Amniotic epithelial cell (primary cell): Measurements from ENCODE around the gene TMEM212.
"Not testable (repeated sequence)": the region's sequence is repeated elsewhere in the genome, so short reads cannot be mapped to it uniquely, and the experiment has no call there.

ENCODE experiments used
- DNase-seq: peaks from one replicate; pipeline ENCODE4 v3.0.0-alpha.2; 2010; ENCODE audit warnings: low read depth

Gene TMEM212

DNA sequence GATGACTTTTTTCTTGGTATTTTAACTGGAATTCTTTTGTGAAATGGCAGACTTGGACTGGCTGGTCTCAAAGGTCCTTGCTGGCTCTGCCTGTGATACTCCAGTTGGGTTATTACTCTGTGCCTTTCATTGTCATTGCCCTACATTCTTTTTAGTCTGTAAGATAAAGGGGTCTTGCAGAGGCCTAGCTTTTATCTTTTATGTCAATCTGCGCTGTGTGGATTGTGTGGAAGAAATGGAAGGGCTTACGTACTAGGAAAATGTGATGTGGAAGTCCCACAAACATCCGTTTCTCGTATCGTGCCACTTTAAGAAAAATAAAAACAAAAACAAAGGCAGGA, 8.7 kb upstream of the TMEM212 start:
- no peak for DNase-seq

DNA sequence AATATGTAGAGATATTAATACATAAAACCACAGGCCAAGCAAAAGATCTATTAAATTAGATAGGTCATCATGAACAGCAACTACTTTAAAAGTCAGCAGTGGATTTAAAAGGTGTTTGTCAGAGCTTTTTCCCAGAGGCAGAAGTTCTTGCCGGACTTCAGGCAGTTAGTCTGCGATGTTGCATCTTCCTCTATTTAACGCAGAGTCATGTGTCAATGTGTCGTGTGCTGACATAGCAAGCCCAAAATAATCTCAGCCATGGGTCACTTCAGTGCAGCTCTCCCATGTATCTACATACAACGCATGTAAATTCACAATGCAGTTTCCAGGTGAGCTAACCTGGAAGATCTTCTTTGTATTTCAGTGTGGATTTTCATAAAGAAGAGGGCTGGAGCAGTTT, 8.0 kb upstream of the TMEM212 start:
- no peak for DNase-seq

DNA sequence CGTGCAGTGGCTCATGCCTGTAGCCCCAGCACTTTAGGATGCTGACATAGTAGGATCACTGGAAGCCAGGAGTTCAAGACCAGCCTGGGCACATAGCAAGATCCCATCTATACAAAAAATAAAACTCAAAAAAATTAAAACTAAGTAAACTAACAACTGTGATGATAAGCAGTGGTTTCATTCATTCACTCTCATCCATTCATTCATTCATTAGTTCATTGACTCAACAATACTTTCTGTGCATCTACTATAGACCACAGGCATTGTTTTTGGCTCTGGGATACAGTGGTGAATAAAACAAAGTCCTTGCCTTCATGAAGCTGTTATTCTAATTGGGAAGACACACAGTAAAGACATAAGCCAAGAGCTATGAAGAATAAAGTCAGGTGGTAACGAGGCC, 7.5 kb upstream of the TMEM212 start:
- DNase-seq = no peak

DNA sequence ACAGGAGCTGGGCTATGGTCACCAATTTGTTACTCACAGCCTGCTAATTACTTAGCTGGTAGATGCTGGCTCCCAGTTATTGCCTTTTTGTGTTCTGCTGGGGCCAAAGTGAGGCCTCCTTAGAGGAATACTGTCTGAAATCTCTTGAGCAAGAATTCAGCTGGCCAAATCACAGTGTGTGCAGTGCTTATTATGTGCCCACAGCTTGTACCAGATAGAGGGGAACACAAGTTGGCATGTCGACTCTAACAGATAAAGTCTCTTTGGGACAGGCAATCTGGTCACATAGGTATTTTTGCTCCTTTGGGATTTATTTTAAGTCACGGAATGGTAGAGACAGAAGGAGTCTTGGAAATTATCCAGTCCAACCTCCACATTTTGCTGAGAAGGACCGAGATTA, 6.3 kb upstream of the TMEM212 start:
- no peak for DNase-seq

DNA sequence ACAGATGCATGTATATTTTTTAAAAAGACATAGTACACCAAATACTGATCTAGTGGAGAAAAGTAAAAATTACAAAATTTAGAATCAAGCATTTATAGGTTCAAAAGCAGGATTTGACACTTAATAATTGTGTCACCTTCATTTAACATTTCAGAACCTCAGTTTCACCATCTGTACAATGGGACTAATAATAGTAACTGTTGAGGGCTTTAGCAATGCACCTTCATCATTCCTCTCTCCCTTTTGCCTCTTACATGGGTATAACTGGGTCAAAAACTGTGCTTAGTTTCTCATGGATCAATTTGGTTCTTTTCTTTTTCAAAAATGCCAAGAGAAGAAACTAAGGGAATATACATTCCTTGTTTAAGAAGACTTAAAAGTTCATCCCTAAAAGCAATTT, 5.5 kb upstream of the TMEM212 start:
- DNase-seq = no peak

DNA sequence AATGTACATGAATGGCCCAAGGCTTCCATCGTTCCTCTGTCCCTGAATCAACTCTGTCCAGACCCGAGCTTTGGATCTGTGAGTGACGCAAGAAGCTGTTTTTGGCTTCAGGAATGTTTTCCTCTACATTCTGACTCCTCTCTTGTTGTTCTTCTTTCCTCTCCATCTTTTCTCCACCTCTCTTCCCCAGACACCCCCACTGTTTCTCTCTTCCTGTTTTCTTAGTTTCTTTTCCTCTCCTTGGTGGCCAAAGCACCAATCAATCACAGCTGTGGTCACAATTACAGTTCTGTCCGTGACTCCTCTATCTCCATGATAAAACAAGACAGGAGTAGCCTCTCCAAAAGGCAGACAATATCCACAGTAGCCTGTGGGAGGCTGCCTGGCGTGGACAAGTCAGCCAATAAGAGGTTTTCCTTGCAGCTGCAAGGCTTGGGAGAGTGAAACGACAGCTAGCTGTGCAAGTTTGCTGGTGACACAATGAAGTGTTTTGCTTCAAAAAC, 4.9 kb upstream of the TMEM212 start:
- peak; percentile 90 for DNase-seq

DNA sequence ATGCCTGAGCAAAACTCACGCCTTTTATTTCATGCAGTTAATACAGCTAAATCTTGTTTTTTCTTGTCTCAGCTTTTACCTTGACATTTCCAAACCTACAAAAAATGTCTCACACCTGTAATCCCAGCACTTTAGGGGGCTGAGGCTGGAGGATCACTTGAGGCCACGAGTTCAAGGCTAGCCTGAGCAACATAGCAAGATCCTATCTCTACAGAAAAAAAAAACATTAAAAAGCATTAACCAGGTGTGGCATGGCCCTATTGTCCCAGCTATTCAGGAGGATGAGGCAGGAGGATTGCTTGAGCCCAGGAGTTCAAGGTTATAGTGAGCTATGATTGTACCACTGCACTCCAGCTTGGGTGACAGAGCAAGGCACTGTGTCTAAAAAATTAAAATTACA, 3.9 kb upstream of the TMEM212 start:
- no peak for DNase-seq

DNA sequence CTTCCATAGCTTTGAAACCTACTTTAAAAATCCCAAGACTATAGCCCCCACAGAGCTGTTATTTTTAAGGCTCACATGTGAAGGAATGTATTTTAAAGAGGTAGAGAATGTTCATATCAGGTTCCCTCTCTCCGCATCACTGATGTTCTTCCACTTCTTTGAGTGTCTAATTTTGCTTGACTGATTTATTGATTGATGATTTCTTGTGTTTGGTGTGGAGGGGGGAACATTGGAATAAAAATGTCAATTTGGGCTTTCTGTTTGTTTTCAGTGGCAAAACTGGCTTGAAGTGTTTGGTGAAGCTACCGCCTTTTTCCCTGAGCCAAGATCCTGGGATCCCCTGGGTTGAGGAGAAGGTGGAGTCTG, 2.7 kb upstream of the TMEM212 start:
- no peak for DNase-seq

DNA sequence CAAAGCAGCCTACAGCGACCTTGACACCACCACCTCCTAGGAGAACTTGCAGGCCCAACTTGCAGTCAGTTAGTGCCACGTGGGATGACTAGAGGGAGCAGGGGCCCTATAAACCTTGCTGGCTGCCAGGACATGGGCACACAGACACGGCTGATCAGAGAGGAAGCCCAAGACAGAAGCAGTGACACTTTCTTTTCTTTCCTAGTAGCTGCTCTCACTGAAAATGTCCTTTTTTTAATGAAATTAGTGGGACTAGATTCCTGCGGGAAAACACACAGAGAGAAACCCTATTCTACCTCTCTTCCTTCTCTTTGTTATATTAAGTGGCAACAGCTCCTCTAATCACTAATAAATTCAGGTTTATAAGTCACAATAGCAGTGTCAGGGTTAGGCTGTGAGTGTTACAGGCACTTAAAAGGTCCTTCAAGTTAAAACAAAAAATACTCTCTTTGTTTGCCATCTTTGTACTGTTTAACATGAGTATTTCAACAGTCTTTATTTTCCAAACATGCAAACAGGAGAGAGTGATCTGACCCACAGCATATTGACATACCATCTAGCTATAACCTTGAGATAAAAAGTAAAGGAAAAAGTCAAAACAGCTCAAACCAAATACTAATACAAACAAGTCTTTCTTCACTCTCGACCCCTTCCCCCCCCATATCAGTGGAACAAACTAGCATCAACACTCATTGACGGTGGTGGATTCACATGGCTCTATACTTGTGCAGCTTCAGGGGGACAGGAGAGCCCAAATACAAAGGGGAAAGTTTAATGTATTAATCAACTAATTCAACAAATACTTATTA, 2.1 kb upstream of the TMEM212 start:
- no peak for DNase-seq

DNA sequence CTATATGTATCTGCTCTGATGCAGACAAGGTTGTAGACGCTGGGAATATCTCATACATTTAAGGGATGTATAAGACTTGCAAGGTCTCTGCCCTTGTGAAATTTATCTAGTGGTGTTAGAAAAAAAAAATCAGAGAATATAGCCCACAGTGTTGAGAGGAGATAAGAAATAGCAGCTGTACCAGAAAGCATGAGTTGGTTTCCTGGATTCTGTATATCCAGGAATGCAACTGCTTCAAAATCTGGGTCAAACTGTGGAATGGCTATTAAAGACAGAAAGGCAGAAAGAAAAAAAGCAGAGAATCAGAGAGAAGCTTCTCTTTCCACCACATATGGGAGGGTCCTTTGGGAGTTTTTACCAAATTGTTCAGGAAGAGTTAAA, 1.5 kb upstream of the TMEM212 start:
- DNase-seq = peak; percentile 92

DNA sequence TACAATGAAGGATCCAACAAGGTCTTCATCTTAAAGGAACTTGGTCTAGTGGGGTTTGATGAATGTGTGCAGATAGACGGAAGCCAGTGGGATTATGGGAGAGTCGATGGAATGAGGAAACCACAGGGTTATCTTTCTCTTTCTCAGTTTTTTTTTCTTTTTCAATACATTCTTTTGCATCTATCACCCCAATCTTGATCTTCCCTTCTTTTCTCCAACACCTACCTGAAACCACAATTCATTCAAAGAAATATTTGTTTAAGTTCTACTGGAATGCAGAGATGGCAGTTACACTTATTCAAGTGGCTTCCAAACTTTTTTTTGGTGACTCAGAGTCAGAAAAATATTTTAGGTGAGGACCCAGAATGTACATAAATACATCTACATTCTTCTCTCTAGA, 1.7 kb downstream of the TMEM212 start:
- no peak for DNase-seq

DNA sequence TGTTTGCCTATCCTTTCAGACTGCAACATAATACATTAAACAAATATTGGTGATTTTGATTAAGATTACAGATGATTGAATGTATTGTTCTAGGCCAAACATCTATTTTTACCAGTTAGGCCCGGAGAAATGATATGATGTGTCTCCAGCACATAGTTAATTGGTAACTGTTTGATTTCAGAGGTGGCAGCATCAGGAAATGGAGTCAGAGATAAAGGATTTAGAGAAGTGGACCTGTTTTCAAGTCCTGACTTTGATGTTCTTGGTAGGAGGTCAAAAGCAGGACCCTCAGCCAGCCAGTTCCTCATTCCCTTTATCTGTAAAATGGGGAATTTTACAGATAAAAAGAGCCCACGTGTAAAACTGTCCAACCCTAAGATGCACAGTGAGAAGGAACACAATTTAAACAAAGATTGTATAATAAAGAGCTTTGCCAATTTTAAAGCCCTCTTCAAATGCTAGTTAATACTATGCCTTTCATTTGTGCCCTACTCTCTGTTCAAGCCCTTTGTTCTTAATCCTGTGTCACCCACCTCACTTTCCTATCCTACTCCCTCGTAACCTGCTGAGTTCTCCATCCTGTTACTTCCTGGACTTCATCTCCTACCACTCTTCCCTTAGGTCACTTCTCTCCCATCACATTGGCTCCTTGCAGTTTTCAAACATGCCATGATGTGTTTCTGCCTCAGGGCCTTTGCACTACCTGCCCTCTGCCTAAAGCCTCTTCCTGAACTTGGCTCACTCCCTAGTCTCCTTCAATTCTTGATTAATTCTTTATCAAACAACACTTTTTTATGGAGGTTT, 2.5 kb downstream of the TMEM212 start:
- DNase-seq = no peak

DNA sequence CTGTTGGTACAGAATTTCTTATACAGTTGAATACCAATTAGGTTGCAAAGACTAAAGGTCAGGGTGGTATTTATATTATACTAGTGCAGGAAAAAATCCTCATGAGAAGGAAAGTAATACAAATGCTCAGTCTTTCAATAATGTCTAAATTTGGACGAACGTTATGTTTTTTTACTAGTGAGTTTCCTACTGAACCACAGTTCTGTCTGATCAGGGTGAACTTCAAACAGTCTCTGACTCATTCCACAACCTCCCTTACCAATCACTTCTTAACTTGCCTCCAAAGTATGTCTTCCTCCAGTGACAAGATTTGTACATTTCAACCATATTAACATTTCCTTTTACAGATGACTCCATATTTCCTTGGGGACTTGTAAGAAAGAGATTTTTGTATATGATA, 3.4 kb downstream of the TMEM212 start:
- no peak for DNase-seq

DNA sequence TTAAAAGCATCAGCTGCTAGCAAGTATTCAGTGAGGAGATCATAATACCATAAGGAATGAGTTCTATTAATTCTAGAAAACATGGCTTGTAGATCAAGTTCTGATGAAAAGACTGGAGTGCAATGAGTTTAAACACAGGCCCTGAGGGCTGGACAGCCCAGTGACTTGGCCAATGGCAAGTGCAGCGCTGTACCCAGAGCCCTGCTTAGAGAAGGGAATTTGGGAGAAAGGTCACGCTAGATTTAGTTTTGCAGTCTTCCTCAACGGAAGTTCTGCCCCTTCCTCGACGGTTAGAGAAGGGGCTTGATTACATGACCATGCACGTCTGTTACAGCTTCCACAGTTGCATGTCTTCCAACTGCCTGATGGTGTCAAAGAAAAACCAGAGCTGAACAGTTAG, 4.0 kb downstream of the TMEM212 start:
- DNase-seq = no peak

DNA sequence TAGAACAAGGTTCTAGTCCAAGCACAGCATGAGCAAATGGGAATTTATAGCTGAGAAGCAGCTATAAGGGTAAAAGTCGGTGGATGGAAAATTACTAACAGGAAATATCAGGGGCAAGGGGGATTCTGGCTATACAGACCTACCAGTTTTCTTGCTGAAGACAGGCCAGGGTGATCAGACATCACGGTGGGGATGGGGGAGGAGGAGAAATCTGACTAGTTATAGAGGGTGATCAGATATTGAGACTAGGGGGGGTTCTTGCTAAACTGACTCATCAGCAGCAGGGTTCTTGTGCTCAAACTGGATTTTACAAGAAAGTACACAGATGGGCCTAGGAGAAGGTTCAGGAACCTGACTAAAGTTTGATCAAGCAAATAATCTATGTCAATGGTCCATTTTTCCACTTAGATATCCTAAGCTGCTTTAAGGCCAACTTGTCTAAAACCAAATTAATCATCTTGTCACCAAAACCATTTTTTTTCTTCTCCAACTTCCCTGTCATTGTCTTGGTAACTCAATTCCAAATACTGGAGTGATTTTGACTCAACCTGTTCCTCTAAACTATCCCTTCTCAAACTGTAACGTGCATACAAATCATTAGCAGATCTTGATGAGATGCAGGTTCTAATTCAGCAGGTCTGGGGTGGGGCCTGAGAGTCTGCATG, 4.6 kb downstream of the TMEM212 start:
- DNase-seq = no peak

DNA sequence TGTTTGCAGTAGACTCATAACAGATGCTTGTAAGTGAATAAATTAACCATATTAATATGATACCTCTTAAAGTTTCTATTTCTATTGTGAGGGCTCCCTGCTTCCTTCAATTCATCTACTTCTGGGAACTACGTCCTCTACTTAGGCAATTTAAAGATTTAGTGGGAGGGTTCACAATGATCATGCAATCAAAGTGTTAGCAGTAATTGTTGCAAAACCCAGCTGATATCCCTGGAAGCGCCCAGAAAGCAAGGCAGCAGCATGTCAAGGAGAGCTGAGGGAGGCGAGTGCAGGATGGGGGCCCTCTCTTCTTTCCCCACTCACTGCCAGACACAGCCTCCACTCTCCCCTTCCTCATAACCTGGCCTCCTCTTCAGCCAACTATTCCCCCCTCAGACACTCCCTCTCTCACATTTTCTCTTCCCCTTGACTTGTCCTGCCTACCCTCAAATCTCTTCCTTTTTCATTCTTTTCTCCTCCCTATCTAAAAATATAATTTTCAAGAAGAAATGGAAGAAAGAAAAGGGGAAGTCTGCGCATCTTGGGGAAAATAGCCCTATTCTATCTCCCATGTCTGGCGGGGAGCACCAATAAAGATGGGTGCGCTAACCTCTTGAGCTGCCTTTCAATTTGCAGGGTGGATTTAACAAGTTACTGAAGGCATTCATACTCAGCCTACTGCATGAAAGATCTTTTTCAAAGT, 6.6 kb downstream of the TMEM212 start:
- DNase-seq = peak; percentile 64

DNA sequence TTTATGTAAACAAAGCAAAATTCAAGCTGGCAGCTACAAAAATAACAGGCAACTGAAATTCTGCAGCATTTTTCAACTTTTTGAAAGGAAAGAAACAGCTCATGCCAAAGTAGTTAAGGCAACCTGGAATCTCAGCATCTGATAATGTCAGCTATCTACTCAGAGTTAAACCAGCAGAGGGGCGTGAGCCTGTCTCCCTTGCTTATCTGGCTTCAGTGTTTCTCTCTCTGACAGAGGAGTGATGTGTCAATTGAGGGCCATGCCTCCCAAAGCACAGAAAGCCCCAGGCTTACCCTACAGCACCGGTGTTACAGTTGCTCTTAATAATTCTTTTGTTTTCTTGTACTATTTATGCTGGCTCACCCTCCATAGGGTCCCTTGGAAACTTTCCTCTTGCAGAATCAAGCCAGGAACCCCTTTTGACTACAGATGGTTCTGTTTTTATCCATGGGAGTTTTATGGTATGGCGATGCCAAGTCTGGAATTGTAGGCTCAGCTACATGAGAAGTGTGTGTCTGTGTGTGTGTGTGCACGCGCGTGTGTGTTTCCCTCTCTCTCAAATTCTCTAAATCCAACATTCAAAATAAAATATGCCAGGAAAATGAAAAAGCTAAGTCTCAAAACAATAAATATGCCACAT, 7.3 kb downstream of the TMEM212 start:
- DNase-seq = peak; percentile 50

DNA sequence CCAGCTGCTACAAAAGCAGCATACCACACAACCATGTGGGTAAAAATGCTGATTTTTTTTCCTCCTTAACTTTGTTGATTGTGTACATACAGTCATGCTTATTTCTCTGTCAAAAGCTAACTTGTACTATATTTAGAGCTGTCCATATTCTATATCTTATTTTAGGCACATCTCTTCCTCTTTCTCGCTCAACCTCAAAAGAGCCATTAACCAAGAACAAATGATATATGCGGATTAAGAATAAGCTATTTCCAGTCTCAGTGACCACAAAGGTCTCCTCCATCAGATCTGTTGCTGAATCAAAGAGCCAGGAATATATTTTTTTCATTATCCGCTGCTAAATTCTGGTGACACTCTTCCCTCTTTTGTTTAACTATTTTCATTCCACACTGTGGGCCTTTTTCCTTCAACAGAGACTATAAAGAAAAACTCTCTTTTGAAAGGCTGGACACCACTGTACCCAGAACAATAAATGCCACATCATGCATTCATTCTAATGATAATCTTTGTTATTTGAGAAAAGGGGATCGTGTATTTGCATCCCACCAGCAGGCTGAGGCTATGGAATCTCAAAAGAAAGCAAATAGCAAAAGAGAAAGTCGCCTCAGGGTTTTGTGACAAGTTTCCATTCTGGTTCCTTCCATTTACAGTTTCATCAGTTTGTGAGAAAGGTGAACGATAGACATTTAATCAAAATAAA, 8.0 kb downstream of the TMEM212 start:
- no peak for DNase-seq

DNA sequence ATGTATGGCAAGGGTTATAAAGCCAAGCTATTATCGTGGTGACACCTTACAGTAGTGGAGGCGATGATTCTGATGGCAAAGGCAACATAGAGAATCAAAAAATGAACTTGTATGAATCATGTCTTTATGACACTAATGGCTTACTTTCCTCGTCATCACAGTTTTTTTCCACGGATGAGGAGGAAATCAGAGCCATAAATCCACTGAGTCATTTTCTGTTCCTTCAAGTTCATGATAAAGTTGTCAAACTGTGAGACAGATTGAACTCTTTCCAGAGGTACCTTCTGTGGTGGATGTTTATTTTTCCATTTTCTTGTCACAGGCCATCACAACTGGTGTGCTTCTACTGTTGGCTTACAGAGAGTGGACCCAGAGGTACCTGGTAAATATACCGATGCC, 8.5 kb downstream of the TMEM212 start:
- peak; percentile 89 for DNase-seq

DNA sequence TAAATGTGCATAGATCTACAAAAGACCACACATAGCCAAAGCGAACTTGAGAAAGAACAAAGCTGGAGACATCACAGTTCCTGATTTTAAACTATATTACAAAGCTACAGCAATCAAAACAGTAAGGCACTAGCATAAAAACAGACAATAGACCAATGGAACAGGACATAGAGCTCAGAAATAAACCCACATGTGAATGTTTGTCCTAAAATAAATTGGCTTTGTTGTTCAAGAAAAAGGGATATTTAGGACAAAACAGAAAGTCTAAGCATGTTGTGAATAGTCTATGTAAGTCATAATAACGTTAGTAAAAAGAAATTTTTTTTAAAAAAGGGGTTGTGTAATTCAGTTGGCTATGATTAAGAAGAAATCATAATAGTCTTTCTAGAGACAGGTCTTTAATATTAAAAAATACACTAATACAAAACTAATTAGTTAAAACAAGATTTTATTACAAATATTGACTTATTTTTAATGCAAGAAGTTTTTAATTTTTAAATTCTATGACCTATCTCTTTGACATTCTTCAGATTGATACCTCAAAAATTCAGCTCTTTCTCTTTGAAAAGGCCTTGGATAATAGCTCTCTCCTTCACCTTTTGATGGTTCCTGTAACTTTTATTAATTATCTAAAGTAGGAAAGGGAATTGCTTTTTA, 11.6 kb downstream of the TMEM212 start:
- DNase-seq = no peak

DNA sequence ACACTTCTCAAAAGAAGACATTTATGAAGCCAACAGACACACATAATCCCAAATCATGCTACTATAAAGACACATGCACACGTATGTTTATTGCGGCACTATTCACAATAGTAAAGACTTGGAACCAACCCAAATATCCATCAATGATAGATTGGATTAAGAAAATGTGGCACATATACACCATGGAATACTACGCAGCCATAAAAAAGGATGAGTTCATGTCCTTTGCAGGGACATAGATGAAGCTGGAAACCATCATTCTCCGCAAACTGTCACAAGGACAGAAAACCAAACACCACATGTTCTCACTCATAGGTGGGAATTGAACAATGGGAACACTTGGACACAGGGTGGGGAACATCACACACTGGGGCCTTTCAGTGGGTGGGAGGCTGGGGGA, 15.6 kb downstream of the TMEM212 start:
- not testable (repeated sequence) for DNase-seq
